ENCODE results near the gene EZH2.

Gene EZH2

DNA sequence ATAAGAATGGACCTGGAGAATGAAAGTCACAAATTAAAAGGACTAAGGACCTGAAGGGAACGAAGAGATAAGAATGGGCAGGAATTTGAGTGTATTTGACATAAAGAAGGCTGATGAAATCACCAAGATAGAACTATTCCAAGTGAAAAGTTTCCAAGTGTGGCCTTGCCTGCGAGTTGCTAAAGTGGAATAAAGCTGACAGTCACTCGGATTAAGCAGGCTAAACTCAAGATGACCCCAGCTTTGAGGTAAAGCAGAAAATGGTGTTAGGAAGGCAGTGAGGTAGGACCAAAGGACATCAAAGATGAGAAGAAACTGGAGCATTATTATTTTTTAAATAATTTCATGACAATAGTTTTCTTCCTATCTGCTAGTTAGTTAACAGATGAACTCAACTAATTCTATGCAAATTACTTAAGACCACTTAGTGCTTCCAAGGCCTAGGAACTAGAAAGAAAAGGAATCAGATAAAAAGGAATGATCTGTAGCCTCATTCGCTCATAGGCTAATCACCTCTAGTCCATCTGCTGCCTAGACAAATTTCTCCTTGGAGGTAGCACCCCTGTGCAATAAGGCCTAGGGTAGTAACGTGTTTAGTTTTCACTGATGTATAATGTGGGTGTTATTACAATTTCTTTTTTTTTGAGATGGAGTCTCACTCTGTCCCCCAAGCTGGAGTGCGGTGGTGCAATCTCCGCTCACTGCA lies 34.5 kb downstream of the EZH2 start:
- no peak overlapping the region for H3K4me3 ChIP-seq (ENCODE audit: low read length)
- TF ChIP-seq, protein P1, sequence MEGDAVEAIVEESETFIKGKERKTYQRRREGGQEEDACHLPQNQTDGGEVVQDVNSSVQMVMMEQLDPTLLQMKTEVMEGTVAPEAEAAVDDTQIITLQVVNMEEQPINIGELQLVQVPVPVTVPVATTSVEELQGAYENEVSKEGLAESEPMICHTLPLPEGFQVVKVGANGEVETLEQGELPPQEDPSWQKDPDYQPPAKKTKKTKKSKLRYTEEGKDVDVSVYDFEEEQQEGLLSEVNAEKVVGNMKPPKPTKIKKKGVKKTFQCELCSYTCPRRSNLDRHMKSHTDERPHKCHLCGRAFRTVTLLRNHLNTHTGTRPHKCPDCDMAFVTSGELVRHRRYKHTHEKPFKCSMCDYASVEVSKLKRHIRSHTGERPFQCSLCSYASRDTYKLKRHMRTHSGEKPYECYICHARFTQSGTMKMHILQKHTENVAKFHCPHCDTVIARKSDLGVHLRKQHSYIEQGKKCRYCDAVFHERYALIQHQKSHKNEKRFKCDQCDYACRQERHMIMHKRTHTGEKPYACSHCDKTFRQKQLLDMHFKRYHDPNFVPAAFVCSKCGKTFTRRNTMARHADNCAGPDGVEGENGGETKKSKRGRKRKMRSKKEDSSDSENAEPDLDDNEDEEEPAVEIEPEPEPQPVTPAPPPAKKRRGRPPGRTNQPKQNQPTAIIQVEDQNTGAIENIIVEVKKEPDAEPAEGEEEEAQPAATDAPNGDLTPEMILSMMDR (conservative IDR thresholded peaks at IDR 0.05; ENCODE audit: low read length) = no peak
- peak; percentile 27 for DNase-seq (ENCODE audit: low read depth)

DNA sequence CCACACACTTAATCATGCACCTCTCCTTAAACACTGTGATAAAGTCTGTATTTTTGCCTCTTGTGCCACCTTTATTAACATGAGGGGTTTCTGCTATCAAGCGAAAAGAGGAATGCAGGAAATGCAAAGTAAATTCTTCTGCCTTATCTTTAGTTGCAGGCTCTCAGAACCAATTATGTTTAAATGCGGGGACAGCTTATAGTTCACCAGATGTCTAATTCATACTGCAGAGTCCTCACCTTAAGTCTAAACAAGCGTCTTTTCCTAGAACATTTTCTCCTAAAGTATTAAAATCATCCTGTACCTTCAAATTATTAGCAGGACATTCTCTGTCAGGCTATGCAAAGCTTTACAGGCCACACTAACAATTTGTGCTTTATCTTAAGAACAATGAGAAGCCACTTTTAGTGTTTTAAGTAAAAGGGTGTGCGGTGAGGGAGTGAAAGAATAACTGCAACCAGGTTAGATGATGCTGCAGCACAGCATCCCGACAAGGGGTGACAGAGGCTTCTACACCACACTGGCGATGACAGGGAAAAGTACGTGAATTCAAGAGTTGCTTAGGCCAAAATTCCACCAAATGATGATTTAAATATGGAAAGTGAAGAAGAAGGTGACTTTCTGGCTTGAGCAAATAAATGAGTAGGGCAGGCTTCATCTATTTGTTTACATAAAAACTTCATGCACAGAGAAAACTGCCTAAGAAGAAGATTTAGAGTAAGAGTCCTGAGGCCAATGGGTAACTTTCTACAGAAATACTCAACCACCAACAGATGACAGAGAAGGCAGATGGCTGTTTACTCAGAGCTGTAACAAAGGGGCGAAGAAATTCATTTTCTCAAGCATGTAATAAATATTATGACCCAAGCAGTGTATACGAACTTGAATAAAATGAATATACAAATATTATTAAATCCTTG lies 36.0 kb downstream of the EZH2 start:
- TF ChIP-seq, protein P1 (conservative IDR thresholded peaks at IDR 0.05; ENCODE audit: low read length) = no peak
- no peak for DNase-seq (ENCODE audit: low read depth)

DNA sequence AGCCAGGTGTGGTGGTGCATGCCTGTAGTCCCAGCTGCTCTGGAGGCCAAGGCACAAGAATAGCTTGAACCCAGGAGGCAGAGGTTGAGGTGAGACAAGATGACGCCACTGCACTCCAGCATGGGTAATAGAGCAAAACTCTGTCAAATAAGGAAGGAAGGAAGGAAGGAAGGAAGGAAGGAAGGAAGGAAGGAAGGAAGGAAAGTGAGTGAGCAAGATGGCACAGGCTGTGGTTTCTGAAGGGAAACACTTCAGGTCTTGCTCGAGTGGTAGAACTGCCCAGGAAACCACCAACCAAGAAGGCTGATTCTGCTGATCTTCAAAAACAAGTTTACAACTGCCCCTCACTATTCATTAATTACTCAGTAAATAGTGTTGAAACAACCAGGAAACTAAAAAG lies 45.2 kb downstream of the EZH2 start:
- H3K4me3 ChIP-seq (ENCODE audit: low read length) = no peak overlapping the region
- TF ChIP-seq, protein P1 (conservative IDR thresholded peaks at IDR 0.05; ENCODE audit: low read length) = no peak
- DNase-seq (ENCODE audit: low read depth) = no peak

More for the DNA sequence above, 36.0 kb downstream of the EZH2 start:
- H3K4me3 ChIP-seq (ENCODE audit: low read length) = no peak overlapping the region

DNA sequence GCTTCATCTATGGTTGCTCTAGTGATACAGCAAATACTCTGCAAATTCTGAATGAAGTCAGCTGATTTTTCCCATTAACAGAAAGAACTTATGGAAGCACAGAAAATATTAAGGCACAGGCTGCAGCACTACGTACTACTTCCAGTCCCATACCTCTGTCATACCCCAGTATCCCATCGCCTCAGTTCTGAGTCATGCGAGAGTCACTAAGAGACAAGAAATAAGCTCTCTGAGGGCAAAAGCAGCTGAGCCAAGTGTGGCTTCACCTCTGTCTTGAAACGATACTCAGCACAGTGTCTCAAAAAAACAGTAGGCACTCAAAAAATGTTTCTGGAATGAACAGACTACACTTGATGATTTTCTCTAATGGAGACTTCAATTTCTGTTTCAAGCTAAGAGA lies 48.2 kb downstream of the EZH2 start:
- TF ChIP-seq, protein P1 (conservative IDR thresholded peaks at IDR 0.05; ENCODE audit: low read length) = no peak
- DNase-seq (ENCODE audit: low read depth) = no peak

DNA sequence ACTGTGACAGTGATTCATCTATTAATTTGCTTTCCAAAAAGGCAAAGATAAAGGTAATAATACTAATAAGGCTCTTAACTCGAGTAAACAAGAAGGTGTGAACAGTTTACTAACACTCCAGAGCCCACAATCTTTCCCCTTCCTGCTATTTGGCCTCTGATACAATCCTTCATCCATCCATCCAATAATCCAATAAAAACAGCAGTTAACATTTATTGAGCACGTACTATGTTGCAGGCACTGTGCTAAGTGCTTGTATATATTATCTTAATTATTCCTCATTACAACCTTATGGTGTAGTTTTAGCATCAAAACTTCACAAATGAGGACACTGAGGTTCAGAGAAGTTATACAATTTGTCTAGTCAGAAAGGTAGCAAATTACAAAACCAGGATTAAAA lies 49.5 kb downstream of the EZH2 start:
- no peak for DNase-seq (ENCODE audit: low read depth)
- TF ChIP-seq, protein P1 (conservative IDR thresholded peaks at IDR 0.05; ENCODE audit: low read length) = no peak
- no peak overlapping the region for H3K4me3 ChIP-seq (ENCODE audit: low read length)

More for the DNA sequence above, 48.2 kb downstream of the EZH2 start:
- H3K4me3 ChIP-seq (ENCODE audit: low read length) = no peak overlapping the region

DNA sequence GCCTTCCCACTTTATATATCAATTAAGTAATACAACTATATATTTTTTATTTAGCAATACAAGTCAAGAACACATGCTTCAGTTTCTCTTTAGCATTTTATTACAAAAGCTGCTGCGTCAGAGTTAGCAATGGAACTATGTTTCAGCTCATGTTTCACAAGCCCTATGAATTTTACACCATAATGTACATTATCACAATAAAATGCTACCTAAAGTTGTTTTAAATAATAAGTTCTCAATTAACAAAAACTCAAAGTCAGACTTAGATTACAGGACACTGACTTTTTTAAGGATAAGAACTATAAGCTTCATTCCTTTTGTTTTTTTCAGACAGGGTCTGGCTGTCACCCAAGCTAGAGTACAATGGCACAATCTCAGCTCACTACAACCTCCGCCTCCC lies 52.3 kb downstream of the EZH2 start:
- TF ChIP-seq, protein P1 (conservative IDR thresholded peaks at IDR 0.05; ENCODE audit: low read length) = no peak
- no peak overlapping the region for H3K4me3 ChIP-seq (ENCODE audit: low read length)
- no peak for DNase-seq (ENCODE audit: low read depth)

All from AG10803 (cell line).